ENCODE measurements around the gene NKX6-2. TPM values are rescaled to one million over a fixed set of nuclear protein-coding genes. Genes with fewer than 3 reads are reported as not detected.

NKX6-2 gene
- total RNA-seq: under 1 TPM in 1 of 4 donors, not detected in 3; 0.14 TPM

- Histone ChIP-seq H3K4me1 (peaks cover 0 to 36% of the 10 kb centered on the region in 2 donors), H3K9me3 (peaks cover 0 to 11% of the 10 kb centered on the region in 2 donors), H3K36me3 (no peaks in the 10 kb centered on the region), H3K4me3 (no peak within 1 kb of the TSS), H3K27me3 (peaks cover 8 to 21% of the 10 kb centered on the region in 2 donors), H3K27ac (no peak within 1 kb of the TSS)
- no peak for DNase-seq
- no peak for TF ChIP-seq CTCF (IDR thresholded peaks at IDR 0.05)
- TF ChIP-seq POLR2A (IDR thresholded peaks at IDR 0.05): no peak
- intact Hi-C loops (cut with DNase I; ENCODE audit: low total_unique reads): no loop called here
Observed at GRCh38 chr10:132785723-132786475, at the start of gene NKX6-2. NKX6-2 (minus strand) TSS chr10:132786147; CDS start chr10:132785948, 199 bp downstream.

GRCh38 chr10:132834891-132835847 lies 49.2 kb upstream of the NKX6-2 start:
- Histone ChIP-seq H3K4me3 (no peak overlapping the region), H3K27ac (no peak overlapping the region), H3K4me1 (no peaks in the 10 kb centered on the region), H3K27me3 (peaks cover 0 to 19% of the 10 kb centered on the region in 2 donors), H3K36me3 (no peaks in the 10 kb centered on the region), H3K9me3 (no peaks in the 10 kb centered on the region)
- no peak for TF ChIP-seq POLR2A (IDR thresholded peaks at IDR 0.05)
- no peak for TF ChIP-seq CTCF (IDR thresholded peaks at IDR 0.05)
- DNase-seq: no peak
- intact Hi-C loops (cut with DNase I; ENCODE audit: low total_unique reads): no loop called here

- Histone ChIP-seq H3K4me1 (no peaks in the 10 kb centered on the region), H3K4me3 (no peak overlapping the region), H3K27ac (no peak overlapping the region), H3K36me3 (no peaks in the 10 kb centered on the region), H3K27me3 (peaks cover 0 to 19% of the 10 kb centered on the region in 2 donors), H3K9me3 (no peaks in the 10 kb centered on the region)
- intact Hi-C loops (cut with DNase I; ENCODE audit: low total_unique reads): no loop called here
- TF ChIP-seq POLR2A (IDR thresholded peaks at IDR 0.05) (no peak), CTCF (IDR thresholded peaks at IDR 0.05) (no peak)
- DNase-seq: no peak
Observed at GRCh38 chr10:132834311-132834761, 48.4 kb upstream of the NKX6-2 start.

- TF ChIP-seq CTCF (IDR thresholded peaks at IDR 0.05) (no peak), POLR2A (IDR thresholded peaks at IDR 0.05) (no peak)
- H3K27me3 ChIP-seq: peaks cover 0 to 19% of the 10 kb centered on the region in 2 donors
- intact Hi-C loops (cut with DNase I; ENCODE audit: low total_unique reads): no loop called here
Observed at GRCh38 chr10:132833421-132834111, 47.6 kb upstream of the NKX6-2 start.

More at GRCh38 chr10:132833421-132834111, 47.6 kb upstream of the NKX6-2 start:
- DNase-seq: no peak
- Histone ChIP-seq H3K27ac (no peak overlapping the region), H3K4me3 (no peak overlapping the region), H3K36me3 (no peaks in the 10 kb centered on the region), H3K4me1 (no peaks in the 10 kb centered on the region), H3K9me3 (no peaks in the 10 kb centered on the region)

All from uterus (tissue), 4 donors.